HepG2 (cell line): Measurements from ENCODE around the gene PDZD4. TPM values are rescaled to one million over a fixed set of nuclear protein-coding genes. Genes with fewer than 3 reads are reported as not detected.

Experiments
- ATAC-seq: fragments of 200-7000 bp; cut with Tn5 transposase; 3 replicates; pipeline ENCODE4 v1.9.1; 2020; ENCODE audit warnings: mild to moderate bottlenecking, moderate library complexity
- BruUV-seq: library from RNA; stranded (reverse); fragments of 400-500 nt; replicated peaks from 2 replicates; lab custom pipeline; 2021; lab: Mats Ljungman, UMichigan
- CTCF ChIA-PET: fragments of 300-600 bp; formaldehyde crosslinking; extraction: SDS; loops from one replicate; lab custom pipeline; 2021; ENCODE audit warnings: low total read pairs, inconsistent platforms, low intra/inter-chr PET ratio; lab: Yijun Ruan, JAX
- POLR2A ChIA-PET: fragments of 350-600 bp; sonication (Branson Sonifier 250); formaldehyde crosslinking; loops from one replicate; lab custom pipeline; 2020; ENCODE audit warnings: antibody characterized with exemption, inconsistent platforms; lab: Yijun Ruan, JAX
- DNase-seq: peaks from one replicate; pipeline ENCODE4 v3.0.0-alpha.2; 2015; ENCODE audit warnings: low spot score
- FAIRE-seq: peaks from 3 replicates; lab custom pipeline; 2011; peaks lifted over from hg19 to GRCh38; lab: Jason Lieb, UNC
- H2AFZ ChIP-seq: one replicate; pipeline ENCODE4 v1.6.1; 2011; ENCODE audit warnings: low read length, inconsistent platforms
- H3K27ac ChIP-seq: fragments of 300-600 bp; 3 replicates; pipeline ENCODE4 v1.8.0; 2011; ENCODE audit warnings: mixed run types, mild to moderate bottlenecking, mixed read lengths, low read length, inconsistent platforms; ENCODE audit not compliant: insufficient read depth; ENCODE audit errors: extremely low read length
- H3K27me3 ChIP-seq, 2 experiments: fragments of 200-600 bp in 1 of 2; 2 replicates in 1 of 2; 3 replicates in 1 of 2; pipeline versions ENCODE4 v1.6.0 to v1.8.0; 2011; ENCODE audit warnings: low read length in 2 of 2, mild to moderate bottlenecking in 2 of 2, moderate library complexity in 2 of 2, inconsistent platforms in 1 of 2; ENCODE audit not compliant: insufficient read depth in 2 of 2, control insufficient read depth in 1 of 2
- H3K36me3 ChIP-seq, 2 experiments: fragments of 200-600 bp in 1 of 2; replicated peaks in 1 of 2; 2 replicates in 1 of 2; 3 replicates in 1 of 2; pipeline versions ENCODE4 v1.5.1 to v1.8.0; 2011; ENCODE audit warnings: low read length in 2 of 2, inconsistent platforms in 1 of 2; ENCODE audit not compliant: insufficient read depth in 2 of 2, control insufficient read depth in 1 of 2
- H3K4me1 ChIP-seq: 2 replicates; pipeline ENCODE4 v1.5.1; 2012; ENCODE audit warnings: low read length, inconsistent platforms; ENCODE audit not compliant: insufficient read depth
- H3K4me2 ChIP-seq: 2 replicates; pipeline ENCODE4 v1.6.0; 2011; ENCODE audit warnings: low read depth, low read length, inconsistent platforms
- H3K4me3 ChIP-seq, 3 experiments: fragments of 200-600 bp in 1 of 3; sonication (generic), shearing (Covaris generic) in 1 of 3; replicated peaks in 1 of 3; 2 replicates each; pipeline ENCODE4 v1.5.1; 2011 to 2016; ENCODE audit warnings: low read length in 3 of 3, inconsistent platforms in 2 of 3, low read depth in 2 of 3, mild to moderate bottlenecking in 2 of 3, control low read depth in 1 of 3, mixed read lengths in 1 of 3; ENCODE audit not compliant: insufficient read depth in 1 of 3
- H3K79me2 ChIP-seq: one replicate; pipeline ENCODE4 v1.6.1; 2011; ENCODE audit warnings: low read length, inconsistent platforms; ENCODE audit not compliant: insufficient read depth
- H3K9ac ChIP-seq: 2 replicates; pipeline ENCODE4 v1.6.0; 2011; ENCODE audit warnings: mild to moderate bottlenecking, low read depth, low read length, inconsistent platforms; ENCODE audit not compliant: insufficient read depth
- H3K9me3 ChIP-seq: 2 replicates; pipeline ENCODE4 v1.5.1; 2012; ENCODE audit warnings: mild to moderate bottlenecking, low read length
- H4K20me1 ChIP-seq: 2 replicates; pipeline ENCODE4 v1.6.0; 2011; ENCODE audit warnings: inconsistent platforms, mild to moderate bottlenecking, low read length, moderate library complexity; ENCODE audit not compliant: insufficient read depth
- BHLHE40 ChIP-seq: IDR thresholded peaks from 2 replicates; pipeline ENCODE4 v1.6.1; 2011; ENCODE audit warnings: low read length, improper control_type of control experiment
- FOSL2 ChIP-seq: sonication (generic); formaldehyde crosslinking; IDR thresholded peaks from 2 replicates; pipeline ENCODE4 v1.4.0; 2020; ENCODE audit warnings: missing genetic modification reagents
- KDM5A ChIP-seq: fragments of 200-600 bp; sonication (generic); IDR thresholded peaks from 2 replicates; pipeline ENCODE4 v1.7.0; 2018; ENCODE audit warnings: antibody characterized with exemption, mild to moderate bottlenecking, low read length, borderline replicate concordance
- PCBP1 ChIP-seq: fragments of 200-400 bp; formaldehyde crosslinking; IDR thresholded peaks from 2 replicates; pipeline ENCODE4 v1.6.1; 2017; ENCODE audit warnings: mild to moderate bottlenecking, low read depth, low read length, borderline replicate concordance
- POLR2G ChIP-seq: fragments of 200-400 bp; formaldehyde crosslinking; IDR thresholded peaks from 2 replicates; pipeline ENCODE4 v1.6.1; 2018; ENCODE audit warnings: mild to moderate bottlenecking, low read depth, low read length, moderate library complexity
- SAP130 ChIP-seq: IDR thresholded peaks from 2 replicates; pipeline ENCODE4 v1.6.1; 2016; ENCODE audit warnings: low read depth
- YY1 ChIP-seq: IDR thresholded peaks from 2 replicates; pipeline ENCODE4 v1.6.1; 2011; ENCODE audit warnings: low read length, low read depth, moderate library complexity, mild to moderate bottlenecking; ENCODE audit not compliant: insufficient read depth, insufficient replicate concordance
- ZNF746 ChIP-seq: sonication (generic); formaldehyde crosslinking; IDR thresholded peaks from 2 replicates; pipeline ENCODE4 v1.8.0; 2022; ENCODE audit warnings: mild to moderate bottlenecking, missing genetic modification reagents
- WGBS: methylation state at CpG from one replicate; pipeline ENCODE4 v1.1.6; 2017; ENCODE audit warnings: low lambda C conversion rate; 5-methylcytosine and 5-hydroxymethylcytosine counted together
- in situ Hi-C: cut with HindIII; loops from 2 replicates; pipeline ENCODE4 v1.10.0; 2017; ENCODE audit warnings: low pct_unique_long_range_greater_than_20kb; ENCODE audit not compliant: extremely low pct_ligation_motif_present
- intact Hi-C: fragments of 100-400 bp; cut with micrococcal nuclease; formaldehyde crosslinking; loops from one replicate; pipeline ENCODE4 v1.10.0; 2022; ENCODE audit not compliant: unreplicated experiment
- polyA plus RNA-seq, 8 experiments: library from polyadenylated mRNA; depleted of rRNA in 3 of 8; stranded (reverse) in 7 of 8; unstranded in 1 of 8; fragments of >200 nt; fragmentation: Illumina TruSeq in 4 of 8; extraction: Trizol in 4 of 8; gene quantifications; 2 replicates each; pipeline versions ENCODE4 v1.2.1 to v1.2.3, GENCODE V29; 2011 to 2016; ENCODE audit warnings: low read depth in 4 of 8, missing spikeins in 1 of 8, mixed read lengths in 1 of 8; ENCODE audit not compliant: insufficient read depth in 1 of 8
- total RNA-seq, 5 experiments: library from RNA; depleted of rRNA; stranded (reverse); fragments of >200 nt; fragmentation: Illumina TruSeq; extraction: Trizol; gene quantifications; 2 replicates each; pipeline ENCODE4 v1.2.3, GENCODE V29; 2016; ENCODE audit warnings: low read depth in 1 of 5
- TF ChIP-seq, protein P1 (sequence below): sonication (generic); formaldehyde crosslinking; IDR thresholded peaks from 2 replicates; pipeline ENCODE4 v1.5.0; 2020; ENCODE audit warnings: mild to moderate bottlenecking, missing genetic modification reagents, borderline replicate concordance
- TF ChIP-seq, protein P2 (sequence below): sonication (generic); formaldehyde crosslinking; IDR thresholded peaks from 2 replicates; pipeline ENCODE4 v1.4.0; 2020; ENCODE audit warnings: missing genetic modification reagents, borderline replicate concordance

PDZD4 gene
- total and polyA plus RNA-seq, 2 of the 13 experiments (the other 11 are each of a cell fraction or from before 2014, with no cell fraction given): not detected

GRCh38 chrX:153766098-153766817, 64.1 kb downstream of the PDZD4 start:
- ChIA-PET CTCF (no interaction called here), POLR2A (interaction anchor here (0.8 to 2.2 kb wide), 6 partner anchors 28 to 201 kb away, joined by 3 to 11 read pairs (median 4); partner anchors contain the start of genes IDH3G, SLC6A8 and SSR4)
- Histone ChIP-seq H3K79me2 (no peaks in the 10 kb centered on the region), H3K4me2 (peak overlapping the region; percentile 78), H3K27me3 (no peaks in the 10 kb centered on the region), H3K4me3 (peak overlapping the region; percentile 1 to 66 (median 53); a peak in 4 of 6 replicates), H3K4me1 (peaks cover 37% of the 10 kb centered on the region), H3K9ac (peak overlapping the region; percentile 54)
- BruUV-seq: no TSS peak
- ATAC-seq (peak; percentile 37), FAIRE-seq (no peak)
- 23% methylated on average over 12 of the region's 21 CpGs for WGBS
- in situ Hi-C loops: no loop called here
- TF ChIP-seq, protein P1, sequence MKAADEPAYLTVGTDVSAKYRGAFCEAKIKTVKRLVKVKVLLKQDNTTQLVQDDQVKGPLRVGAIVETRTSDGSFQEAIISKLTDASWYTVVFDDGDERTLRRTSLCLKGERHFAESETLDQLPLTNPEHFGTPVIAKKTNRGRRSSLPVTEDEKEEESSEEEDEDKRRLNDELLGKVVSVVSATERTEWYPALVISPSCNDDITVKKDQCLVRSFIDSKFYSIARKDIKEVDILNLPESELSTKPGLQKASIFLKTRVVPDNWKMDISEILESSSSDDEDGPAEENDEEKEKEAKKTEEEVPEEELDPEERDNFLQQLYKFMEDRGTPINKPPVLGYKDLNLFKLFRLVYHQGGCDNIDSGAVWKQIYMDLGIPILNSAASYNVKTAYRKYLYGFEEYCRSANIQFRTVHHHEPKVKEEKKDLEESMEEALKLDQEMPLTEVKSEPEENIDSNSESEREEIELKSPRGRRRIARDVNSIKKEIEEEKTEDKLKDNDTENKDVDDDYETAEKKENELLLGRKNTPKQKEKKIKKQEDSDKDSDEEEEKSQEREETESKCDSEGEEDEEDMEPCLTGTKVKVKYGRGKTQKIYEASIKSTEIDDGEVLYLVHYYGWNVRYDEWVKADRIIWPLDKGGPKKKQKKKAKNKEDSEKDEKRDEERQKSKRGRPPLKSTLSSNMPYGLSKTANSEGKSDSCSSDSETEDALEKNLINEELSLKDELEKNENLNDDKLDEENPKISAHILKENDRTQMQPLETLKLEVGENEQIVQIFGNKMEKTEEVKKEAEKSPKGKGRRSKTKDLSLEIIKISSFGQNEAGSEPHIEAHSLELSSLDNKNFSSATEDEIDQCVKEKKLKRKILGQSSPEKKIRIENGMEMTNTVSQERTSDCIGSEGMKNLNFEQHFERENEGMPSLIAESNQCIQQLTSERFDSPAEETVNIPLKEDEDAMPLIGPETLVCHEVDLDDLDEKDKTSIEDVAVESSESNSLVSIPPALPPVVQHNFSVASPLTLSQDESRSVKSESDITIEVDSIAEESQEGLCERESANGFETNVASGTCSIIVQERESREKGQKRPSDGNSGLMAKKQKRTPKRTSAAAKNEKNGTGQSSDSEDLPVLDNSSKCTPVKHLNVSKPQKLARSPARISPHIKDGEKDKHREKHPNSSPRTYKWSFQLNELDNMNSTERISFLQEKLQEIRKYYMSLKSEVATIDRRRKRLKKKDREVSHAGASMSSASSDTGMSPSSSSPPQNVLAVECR (CRISPR knock-in tag): no peak
- TF ChIP-seq PCBP1: 0 out of 2 replicates have a peak, but pooled peaks have one; percentile 2
- TF ChIP-seq ZNF746 (CRISPR knock-in tag): 0 out of 2 replicates have a peak, but pooled peaks have one; percentile 43
- TF ChIP-seq, protein P2, sequence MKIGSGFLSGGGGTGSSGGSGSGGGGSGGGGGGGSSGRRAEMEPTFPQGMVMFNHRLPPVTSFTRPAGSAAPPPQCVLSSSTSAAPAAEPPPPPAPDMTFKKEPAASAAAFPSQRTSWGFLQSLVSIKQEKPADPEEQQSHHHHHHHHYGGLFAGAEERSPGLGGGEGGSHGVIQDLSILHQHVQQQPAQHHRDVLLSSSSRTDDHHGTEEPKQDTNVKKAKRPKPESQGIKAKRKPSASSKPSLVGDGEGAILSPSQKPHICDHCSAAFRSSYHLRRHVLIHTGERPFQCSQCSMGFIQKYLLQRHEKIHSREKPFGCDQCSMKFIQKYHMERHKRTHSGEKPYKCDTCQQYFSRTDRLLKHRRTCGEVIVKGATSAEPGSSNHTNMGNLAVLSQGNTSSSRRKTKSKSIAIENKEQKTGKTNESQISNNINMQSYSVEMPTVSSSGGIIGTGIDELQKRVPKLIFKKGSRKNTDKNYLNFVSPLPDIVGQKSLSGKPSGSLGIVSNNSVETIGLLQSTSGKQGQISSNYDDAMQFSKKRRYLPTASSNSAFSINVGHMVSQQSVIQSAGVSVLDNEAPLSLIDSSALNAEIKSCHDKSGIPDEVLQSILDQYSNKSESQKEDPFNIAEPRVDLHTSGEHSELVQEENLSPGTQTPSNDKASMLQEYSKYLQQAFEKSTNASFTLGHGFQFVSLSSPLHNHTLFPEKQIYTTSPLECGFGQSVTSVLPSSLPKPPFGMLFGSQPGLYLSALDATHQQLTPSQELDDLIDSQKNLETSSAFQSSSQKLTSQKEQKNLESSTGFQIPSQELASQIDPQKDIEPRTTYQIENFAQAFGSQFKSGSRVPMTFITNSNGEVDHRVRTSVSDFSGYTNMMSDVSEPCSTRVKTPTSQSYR (CRISPR knock-in tag): peak; percentile 53; the same call in 1 of the 2 replicates
- TF ChIP-seq KDM5A: no peak
- TF ChIP-seq POLR2G: peak; percentile 50
- no peak for TF ChIP-seq BHLHE40
- peak; percentile 60 for TF ChIP-seq FOSL2 (CRISPR knock-in tag)
- peak; percentile 37; the same call in 1 of the 2 replicates for TF ChIP-seq SAP130
- peak; percentile 10 for TF ChIP-seq YY1
- TF ChIP-seq, all 625 proteins: peak for 7
- no peaks in the 10 kb centered on the region for H4K20me1 ChIP-seq
- peak; percentile 48 for DNase-seq
- no peaks in the 10 kb centered on the region for H3K36me3 ChIP-seq
- H2AFZ ChIP-seq: no peak overlapping the region
- intact Hi-C loops: loop anchor here (10.0 kb wide), 1 partner anchor 179 kb away; the partner anchor contains the start of gene RENBP
- peak overlapping the region; percentile 13 for H3K27ac ChIP-seq
- no peaks in the 10 kb centered on the region for H3K9me3 ChIP-seq
